HFF-Myc (cell line): ENCODE data around the gene SFI1.
"Not testable (repeated sequence)": the region's sequence is repeated elsewhere in the genome, so short reads cannot be mapped to it uniquely, and the experiment has no call there.

Source experiments
- DNase-seq: peaks from one replicate; pipeline ENCODE4 v3.0.0-alpha.2; 2011; ENCODE audit warnings: low read depth; ENCODE audit errors: extremely low read depth
- H3K4me3 ChIP-seq: replicated peaks from 2 replicates; pipeline ENCODE4 v1.5.1; 2011; ENCODE audit warnings: low read depth, mild to moderate bottlenecking, control low read depth, low read length
- CTCF ChIP-seq: IDR thresholded peaks from 2 replicates; pipeline ENCODE4 v1.5.1; 2012; ENCODE audit warnings: mild to moderate bottlenecking, low read depth, low read length, control low read depth; ENCODE audit errors: missing control alignments

SFI1 gene

GRCh38 chr22:31492151-31492550 lies 4.2 kb upstream of the SFI1 start:
- DNase-seq: no peak
- no peak for TF ChIP-seq CTCF
- no peak overlapping the region for H3K4me3 ChIP-seq

- not testable (repeated sequence) for H3K4me3 ChIP-seq, DNase-seq
These were observed 3.0 kb upstream of the SFI1 start for GRCh38 chr22:31493355-31493754.

- no peak for TF ChIP-seq CTCF
- peak overlapping the region; percentile 70 for H3K4me3 ChIP-seq
- DNase-seq: no peak
These were observed 993 bp upstream of the SFI1 start for GRCh38 chr22:31495343-31495742.

- TF ChIP-seq CTCF: no peak
- no peak for DNase-seq
- H3K4me3 ChIP-seq: peak overlapping the region; percentile 70
These were observed 405 bp downstream of the SFI1 start for GRCh38 chr22:31496735-31497146.

- DNase-seq: no peak
- TF ChIP-seq CTCF: no peak
- H3K4me3 ChIP-seq: peak overlapping the region; percentile 70
These were observed 1.0 kb downstream of the SFI1 start for GRCh38 chr22:31497148-31497938.

- no peak for TF ChIP-seq CTCF
- no peak overlapping the region for H3K4me3 ChIP-seq
- DNase-seq: no peak
These were observed 5.4 kb downstream of the SFI1 start for GRCh38 chr22:31501738-31502137.

- TF ChIP-seq CTCF: no peak
- DNase-seq: no peak
- no peak overlapping the region for H3K4me3 ChIP-seq
These were observed 7.1 kb downstream of the SFI1 start for GRCh38 chr22:31503211-31503964.
